HG02759 (cell line): Measurements from ENCODE around the gene NSD1.
"Not testable (repeated sequence)": the region's sequence is repeated elsewhere in the genome, so short reads cannot be mapped to it uniquely, and the experiment has no call there.

ENCODE experiments used
- ATAC-seq: cut with Tn5 transposase; IDR thresholded peaks from one replicate; pipeline ENCODE4 v1.9.1; 2021; ENCODE audit warnings: mild to moderate bottlenecking, moderate library complexity; ENCODE audit not compliant: unreplicated experiment

Gene NSD1

DNA sequence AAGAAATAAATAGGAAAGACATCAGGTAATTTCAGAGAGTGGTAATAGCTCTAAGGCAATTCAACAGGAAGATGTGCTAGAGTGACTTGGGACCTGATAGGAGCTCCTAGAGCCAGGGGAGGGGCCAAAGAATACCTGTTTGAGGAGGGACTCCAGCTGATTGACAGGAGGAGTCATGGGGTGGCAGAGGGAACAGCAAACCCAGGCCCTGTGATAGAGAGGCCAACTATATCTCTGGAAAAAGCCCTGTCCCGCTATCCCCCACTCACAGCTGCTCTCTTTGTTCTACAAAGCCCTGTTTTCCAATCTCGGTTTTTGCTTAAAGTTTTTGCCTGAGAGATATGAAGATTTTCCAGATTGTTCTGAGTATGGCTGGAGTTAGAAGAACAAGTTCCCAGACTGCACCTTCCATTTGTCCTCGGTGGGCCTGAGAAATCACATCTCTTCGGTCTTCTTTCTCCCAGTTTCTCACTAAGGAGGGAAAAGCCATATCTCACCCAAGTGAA, 9.0 kb upstream of the NSD1 start:
- no peak for ATAC-seq

DNA sequence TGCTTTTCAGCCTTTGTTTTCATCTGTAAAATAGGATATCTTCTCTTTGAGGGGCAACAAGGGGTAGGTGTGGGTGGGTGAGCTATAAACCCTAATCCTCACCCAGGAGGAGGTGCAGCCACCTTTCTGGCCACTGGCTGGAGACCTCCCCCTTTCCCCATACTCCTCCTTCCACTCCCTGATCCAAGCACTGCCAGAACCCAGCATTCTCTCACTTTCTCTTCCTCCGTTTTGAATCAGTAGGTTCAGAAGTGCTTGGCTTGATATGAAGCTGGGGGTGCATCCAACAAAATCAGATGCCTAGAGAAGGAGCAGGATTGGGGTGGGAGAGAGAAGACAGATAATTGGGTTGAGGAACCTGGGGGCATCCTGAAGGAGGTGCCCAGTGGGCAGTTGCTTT, 6.8 kb upstream of the NSD1 start:
- ATAC-seq, result no peak

DNA sequence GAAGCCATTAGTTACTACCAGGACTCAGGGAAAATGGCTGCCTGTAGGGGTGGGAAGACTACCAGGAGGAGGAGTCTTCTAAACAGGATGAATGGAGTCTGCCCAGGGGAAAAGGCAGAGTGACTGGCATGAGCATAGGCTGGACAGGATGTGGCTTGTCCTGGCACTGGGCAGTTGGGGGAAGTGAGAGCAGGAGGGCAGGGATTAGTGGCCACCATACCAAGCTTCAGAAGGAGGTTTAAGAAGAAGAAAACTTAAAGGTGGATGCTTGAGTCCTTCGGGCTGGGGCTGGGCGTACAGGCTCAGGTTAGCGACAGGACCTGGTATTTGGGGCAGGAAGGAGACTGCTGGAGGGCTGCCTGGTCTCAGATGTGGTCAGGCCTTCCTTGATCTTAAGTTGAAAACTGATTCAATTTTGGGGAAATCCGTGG, 5.0 kb upstream of the NSD1 start:
- ATAC-seq, result no peak

DNA sequence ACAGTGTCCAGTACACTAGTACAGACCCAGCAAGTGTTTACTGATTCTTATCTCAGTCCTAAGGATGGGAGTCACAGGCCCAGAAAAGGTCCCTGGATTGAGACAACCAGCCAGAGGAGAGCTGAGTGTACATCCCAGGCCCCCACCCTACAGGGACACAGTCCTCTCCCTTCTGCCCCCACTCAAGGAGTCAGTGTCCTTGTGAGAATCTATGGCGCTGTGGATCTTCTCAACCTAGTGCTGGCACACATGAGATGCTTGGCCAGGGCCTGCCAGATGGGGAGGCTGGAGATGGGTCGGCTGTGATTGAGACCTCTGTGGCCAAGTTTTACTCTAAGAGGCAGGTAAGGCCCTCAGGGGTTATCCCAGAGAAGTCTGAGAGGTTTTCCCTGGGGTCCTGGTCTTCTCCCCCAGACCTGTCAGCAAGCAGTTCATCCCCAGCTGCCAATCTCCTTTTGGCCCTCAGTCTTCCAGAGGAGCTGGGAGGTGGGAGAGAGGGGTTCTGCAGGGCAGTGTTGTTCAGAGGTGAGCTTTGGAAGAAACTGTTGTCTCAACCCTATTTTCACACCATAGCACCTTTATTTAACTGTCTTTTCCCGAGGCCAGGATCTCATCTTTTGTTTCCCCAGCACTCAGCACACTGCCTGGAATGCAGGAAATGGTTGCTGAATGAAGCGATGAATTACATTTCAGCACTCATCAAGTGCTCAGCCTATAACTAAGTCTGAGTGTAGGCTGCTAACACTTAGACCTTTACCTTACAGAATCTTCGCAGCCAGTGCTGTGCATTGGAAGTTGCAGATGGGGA, 3.2 kb upstream of the NSD1 start:
- ATAC-seq, result no peak

DNA sequence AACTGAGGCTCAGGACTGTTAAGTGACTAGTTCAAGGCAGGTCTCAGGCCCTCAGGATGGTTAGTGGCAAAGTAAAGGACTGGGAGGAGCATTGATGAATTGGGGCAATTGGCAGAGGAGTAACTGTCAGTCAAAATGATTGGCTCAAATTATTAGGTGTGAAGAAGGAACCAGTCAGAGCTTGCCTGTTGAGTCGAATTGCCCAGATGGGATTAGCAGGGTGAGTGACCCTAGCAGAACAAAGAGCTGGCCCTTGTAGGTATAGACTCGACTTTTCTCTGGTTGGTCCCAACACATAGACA, 2.6 kb upstream of the NSD1 start:
- no peak for ATAC-seq

DNA sequence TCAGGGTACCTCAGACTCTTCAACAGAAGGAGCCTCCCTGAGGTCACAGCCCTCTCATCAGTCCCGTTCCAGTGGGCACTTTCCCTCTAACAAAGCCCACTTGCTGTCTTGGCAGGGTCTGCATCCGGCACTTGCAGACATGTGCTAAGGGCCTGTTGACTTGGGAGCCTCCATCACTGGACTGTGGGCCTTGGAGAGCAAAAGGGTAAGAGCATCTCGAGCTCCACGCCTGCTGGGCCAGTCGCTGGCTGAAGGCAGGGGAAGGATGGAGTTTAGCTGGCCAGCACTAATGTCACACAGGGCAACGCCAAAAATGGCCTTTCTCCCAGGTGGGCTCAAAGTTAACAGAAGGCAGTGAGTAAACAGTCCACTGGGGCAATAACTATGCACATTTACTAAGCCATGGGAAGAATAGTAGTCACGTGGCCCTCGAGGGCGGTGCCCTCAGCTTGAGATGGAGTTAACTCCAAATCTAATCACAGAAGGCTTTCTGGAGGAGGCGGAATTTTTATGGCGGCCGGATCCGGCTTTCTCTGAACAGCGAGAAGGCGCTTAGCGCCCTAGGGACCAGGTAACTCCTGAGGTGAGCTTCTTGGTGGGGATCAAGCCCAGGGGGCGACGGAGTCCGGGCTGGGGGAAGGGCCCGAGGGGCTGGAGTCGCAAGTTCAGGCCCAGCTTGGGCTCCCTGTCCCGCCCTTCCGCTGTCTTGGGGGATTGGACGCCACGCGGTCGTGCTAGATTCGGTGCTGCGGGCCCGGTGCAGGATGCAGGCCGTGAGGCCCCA, 2.0 kb upstream of the NSD1 start:
- ATAC-seq, result no peak

DNA sequence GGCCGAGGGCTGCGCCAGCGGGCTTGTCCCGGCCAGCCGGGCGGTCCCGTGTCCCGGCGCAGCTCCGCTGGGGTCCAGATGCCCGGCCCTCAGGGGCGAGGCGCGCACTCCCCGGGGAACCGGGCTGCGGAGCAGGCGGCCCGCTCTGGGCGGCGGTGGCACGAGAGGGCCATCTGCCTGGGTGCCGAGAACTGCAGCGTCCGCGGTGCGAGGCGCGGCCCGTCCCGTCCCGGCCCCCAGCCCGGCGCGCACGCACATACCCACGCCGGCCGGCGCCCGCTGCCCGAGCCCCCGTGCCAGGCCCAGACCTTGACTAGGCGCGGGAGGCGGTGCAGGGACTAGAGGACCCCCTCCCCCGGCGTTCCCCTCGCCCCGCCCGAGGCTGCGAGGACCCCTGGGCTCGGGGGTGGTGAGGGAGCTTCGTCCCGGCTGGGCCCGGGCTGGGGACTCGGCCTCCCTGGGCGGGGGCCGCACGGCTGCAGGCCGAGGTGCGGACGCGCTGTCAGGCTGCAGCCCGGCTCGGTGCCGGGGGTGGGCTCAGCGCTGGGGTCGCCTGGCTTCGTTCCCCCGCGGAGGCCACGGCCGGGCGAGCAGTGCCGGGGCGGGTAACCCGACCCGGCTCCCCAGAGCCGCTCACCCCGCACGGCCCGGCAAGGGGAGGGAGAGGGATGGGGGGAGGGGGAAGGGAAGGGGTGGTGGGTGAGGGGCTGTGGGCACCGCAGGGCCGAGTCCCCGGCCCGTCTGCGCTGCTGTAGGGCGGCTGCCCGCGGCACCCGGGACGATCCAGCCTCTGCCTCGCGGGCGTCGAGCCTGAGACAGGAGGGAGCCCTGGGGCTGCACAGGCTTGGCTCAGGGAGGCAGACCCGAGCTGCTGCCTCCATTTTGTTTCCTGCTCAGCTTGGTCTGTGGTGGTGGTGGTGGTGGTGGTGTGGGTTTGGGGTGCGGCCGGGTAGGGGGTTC, 1.2 kb upstream of the NSD1 start:
- peak; percentile 8 for ATAC-seq

DNA sequence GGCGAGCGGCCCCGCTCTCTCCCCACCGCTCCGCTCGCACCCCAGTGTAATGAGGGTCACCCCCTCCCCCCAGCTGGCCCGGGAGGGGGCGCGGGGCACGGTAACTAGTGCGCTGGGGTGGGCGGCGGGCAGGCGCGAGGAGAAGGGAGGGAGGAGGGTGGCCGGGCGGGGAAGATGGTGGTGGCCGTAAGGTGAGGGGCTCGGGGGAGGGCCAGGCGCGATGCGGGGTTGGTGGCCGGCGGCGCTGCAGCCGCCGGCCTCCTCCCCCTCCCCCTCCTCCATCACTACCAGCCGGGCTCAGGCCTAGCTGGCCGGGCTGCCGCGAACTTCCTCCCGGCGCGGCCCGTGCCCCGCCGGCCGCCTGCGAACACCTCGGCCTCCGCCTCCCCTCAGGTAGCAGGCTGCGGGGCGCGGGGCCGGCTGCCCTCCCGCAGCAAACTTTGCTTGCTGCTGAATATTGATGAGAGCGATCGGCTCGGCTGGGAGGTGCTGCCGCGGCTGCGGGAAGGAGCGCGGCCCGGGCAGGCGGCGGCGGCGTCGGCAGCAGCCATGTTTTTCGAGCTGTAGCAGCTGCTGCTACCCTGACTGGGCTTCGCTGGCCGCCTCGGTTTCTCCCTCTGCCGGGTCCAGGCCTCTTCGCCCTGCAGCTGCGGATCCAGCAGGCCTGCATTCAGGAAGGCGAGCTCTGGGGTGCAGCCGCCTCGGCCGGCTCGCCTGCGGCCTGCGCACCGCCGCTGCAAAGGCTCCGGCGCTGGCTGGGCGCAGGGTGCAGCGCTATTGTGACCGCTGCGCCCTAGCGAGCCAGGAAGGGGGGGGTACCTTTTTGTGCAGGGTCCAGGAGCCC, 502 bp downstream of the NSD1 start:
- peak; percentile 28 for ATAC-seq

DNA sequence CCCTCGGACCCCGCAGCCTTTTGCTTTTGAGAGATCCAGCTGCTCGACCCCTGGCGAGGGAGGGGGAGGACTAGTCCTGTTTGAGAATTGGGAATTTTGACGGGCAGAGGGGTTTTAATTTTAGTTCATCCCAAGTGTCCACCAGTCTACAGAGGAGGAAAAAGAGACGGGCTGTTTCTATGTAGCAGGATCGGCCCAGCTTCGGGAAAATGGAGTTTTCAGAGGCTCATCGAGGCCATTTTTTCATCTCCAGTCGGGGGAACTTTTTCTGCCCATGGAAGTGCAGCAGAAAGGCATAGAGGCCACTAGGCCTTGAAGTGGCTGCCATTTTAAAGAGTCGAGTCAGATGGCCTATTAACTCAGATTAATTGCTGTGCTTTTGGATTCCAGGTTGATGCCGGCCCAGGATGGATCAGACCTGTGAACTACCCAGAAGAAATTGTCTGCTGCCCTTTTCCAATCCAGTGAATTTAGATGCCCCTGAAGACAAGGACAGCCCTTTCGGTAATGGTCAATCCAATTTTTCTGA, 1.2 kb downstream of the NSD1 start:
- no peak for ATAC-seq

DNA sequence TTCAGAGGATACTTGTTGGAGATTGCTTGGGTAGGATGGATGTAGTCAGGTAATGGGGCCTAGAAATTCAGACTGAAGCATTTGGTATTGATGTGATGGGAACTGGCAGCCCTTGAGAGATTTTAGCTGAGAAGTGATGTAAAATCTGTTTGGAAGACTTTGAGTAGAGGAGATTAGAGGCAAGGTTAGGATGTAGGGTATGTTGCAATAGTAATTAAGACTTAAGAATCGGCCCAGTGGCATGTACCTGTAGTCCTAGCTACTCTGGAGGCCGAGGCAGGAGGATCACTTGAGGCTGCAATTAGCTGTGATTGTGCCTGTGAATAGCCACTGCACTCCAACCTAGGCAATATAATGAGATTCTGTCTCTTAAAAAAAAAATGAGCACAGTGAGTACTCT, 6.7 kb downstream of the NSD1 start:
- ATAC-seq, result no peak

DNA sequence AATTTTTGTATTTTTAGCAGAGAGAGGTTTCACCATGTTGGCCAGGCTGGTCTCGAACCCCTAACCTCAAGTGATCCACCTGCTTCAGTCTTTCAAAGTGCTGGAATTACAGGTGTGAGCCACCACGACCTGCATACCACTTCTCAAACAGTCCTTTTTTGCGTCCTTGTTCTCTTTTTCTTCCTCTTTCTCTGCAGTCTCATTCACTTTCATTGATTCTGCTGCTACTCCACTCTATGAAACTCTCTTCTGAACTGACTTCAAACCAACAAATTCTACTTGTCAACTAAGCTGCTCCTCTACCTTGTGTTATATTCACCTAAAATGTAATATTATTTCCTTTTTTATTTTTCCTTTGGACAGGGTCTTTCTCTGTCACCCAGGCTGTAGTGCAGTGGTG, 7.9 kb downstream of the NSD1 start:
- ATAC-seq, result no peak

DNA sequence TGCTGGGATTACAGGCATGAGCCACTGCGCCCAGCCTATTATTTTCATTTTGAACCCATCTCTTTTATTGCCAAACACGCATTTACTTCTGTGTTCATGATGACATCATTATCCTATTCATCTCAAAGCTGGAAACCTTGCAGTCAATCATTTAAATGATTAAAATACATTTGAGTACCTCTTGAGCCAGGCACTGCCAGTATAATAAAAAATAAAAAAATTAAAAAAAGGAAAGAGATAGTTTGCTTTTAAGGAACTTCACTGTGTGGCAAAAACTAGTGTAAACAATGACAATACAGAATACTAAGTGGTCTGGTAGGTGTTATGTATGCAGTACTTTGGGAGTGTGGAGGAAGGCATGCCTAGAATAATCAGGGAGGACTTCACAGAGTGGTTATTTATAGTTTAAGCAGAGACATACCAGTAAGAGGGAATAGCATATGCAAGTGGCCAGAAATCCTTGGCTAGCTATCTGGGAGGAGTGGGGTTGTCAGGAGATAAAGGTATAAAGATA, 8.6 kb downstream of the NSD1 start:
- no peak for ATAC-seq

DNA sequence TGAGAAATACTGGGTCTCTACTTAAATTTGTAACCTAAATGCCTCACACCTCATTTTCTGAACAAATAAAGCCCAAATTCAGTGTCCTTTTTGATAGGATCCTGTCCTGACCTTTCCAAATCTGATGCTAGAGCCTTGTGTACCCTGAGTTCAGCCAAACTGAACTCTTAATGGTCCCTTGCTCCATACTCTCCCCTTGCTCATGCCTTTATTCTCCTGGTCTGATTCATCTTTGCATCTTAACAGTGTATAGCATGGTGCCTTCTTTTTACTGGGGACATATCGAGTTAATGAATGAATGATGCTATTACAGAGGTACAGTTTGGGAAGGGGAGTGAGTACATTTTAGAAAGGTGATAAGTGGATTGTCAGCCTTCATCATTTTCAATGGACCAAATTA, 9.2 kb downstream of the NSD1 start:
- no peak for ATAC-seq

DNA sequence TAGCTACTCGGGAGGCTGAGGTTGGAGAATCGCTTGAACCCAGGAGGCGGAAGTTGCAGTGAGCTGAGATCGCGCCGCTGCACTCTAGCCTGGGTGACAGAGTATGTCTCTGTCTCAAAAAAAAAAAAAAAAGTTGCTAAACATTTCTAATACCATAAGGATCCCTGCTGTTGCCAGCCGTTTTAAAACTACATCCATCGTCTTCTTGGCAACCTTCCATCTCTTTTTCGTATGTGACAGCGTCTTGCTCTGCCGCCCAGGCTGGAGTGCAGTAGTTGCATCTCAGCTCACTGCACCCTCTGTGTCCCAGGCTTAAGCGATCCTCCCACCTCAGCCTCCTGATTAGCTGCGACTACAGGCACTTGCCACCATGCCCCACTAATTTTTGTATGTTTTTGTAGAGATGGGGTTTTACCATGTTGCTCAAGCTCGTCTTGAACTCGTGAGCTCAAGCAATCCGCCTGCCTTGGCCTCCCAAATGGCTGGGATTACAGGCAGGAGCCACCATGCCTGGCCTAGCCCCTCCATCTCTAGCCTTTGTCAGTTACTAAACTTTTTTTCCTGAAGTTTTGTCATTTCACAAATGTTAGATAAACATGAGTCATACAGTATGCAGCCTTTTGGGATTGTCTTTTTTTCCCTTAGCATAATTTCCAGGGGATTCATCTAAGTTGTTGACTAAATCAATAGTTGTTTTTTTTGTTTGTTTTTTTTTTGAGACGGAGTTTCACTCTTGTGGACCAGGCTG, 13.5 kb downstream of the NSD1 start:
- ATAC-seq, result no peak

DNA sequence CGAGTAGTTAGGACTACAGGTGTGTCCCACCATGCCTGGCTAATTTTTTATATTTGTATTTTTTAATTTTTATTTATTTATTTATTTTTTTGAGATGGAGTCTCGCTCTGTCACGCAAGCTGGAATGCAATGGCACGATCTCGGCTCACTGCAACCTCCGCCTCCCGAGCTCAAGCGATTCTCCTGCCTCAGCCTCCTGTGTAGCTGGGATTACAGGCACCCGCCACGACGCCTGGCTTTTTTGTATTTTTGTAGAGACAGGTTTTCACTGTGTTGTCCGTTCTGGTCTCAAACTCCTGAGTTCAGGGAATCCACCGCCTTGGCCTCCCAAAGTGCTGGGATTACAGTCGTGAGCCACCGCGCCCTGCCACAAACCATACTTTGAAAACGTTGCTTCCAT, 16.5 kb downstream of the NSD1 start:
- ATAC-seq, result not testable (repeated sequence)

DNA sequence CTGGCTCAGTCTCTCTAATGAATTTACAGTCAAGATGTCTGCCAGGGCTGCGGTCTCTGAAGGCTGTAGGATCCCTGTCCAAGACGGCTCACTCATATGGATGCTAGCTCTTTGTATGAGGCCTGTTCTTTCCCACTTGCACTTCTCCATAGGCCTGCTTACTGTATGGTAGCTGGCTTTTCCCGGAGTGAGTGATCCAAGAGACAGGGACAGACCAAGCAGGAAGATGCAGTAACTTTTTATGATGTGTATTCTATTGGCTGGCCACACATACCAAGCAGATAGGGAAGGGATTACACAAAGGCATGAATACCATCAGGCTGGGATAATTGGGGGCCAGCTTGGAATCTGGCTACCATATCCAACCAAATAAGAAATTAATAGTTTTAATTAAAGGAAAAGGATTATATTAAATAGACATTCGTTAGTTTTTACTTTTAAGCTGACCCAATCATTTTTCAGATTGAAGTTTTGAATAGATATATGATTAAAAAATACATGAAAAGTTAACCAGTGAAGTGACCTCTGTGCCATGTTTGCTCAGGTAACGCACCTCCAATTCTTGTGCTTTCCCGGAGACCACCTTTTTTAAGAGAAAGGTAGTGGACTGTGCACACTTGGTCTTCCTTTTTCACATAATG, 20.6 kb downstream of the NSD1 start:
- no peak for ATAC-seq

DNA sequence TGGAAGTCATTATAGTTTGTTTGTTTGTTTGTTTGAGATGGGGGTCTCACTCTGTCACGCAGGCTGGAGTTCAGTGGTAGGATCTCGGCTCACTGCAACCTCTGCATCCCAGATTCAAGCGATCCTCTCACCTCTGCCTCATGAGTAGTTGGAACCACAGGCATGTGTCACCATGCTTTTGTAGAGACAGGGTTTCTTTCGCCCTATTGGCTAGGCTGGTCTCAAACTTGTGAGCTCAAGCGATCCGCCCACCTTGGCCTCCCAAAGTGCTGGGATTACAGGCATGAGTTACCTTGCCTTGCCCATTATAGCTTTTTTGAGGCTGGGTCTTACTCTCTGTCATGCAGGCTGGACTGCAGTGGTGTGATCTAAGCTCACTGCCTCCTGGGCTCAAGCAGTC, 28.8 kb downstream of the NSD1 start:
- no peak for ATAC-seq

DNA sequence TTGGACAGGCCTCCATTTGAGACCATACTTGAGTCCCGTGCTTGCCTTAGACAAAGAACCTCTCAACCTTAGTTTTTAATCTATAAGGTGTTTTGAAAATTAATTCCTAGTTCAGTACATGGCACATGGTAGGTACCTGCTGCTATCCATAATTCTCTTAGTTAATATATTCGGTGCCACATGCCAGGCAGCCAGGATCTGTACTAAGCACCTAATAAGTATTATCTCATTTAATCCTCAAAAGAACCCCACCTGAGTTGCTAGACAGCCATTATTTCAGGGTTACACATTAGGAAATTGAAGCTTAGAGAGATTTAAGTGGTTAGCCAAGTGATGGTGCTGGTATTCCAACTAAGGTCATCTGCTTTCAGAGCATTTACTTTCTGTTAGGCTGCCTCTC, 29.9 kb downstream of the NSD1 start:
- no peak for ATAC-seq

DNA sequence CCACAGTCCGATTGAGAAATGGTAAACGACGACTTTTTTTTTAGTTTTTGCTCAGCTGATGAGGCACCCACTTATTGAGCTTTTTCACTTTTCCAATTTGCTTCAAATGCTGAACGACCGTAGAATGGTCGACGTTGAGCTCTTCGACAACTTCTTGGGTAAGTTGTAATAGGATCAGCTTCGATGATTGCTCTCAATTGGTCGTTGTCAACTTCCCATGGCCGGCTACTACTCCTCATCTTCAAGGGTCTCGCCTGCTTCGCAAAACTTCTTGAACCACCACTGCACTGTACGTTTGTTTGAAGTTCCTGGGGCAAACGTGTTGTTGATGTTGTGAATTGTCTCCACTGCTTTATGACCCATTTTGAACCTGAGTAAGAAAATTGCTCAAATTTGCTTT, 35.7 kb downstream of the NSD1 start:
- ATAC-seq, result no peak
